ENCODE measurements around the gene TRERF1.

The TRERF1 gene

DNA sequence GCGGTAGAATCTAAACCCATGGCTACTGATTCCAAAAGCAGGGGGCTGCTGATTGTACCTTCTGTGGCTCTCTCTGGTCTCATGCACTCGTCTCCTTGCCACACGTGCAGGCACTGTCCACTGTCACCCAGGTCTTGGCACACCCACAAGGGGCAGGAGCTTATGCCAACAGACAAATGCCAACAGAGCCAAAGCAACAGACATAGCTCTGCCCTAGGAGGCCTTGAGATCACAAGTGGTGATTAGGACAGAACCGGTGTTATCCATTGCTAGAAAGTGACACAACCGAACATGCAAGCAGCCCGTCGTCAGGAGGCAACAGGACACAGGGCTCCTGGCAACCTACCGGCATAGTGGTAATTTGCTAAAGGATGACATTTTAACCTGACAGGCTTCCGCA is 197.2 kb downstream of the TRERF1 start:
- DNase-seq (ENCODE audit: low read depth, low spot score) = no peak

DNA sequence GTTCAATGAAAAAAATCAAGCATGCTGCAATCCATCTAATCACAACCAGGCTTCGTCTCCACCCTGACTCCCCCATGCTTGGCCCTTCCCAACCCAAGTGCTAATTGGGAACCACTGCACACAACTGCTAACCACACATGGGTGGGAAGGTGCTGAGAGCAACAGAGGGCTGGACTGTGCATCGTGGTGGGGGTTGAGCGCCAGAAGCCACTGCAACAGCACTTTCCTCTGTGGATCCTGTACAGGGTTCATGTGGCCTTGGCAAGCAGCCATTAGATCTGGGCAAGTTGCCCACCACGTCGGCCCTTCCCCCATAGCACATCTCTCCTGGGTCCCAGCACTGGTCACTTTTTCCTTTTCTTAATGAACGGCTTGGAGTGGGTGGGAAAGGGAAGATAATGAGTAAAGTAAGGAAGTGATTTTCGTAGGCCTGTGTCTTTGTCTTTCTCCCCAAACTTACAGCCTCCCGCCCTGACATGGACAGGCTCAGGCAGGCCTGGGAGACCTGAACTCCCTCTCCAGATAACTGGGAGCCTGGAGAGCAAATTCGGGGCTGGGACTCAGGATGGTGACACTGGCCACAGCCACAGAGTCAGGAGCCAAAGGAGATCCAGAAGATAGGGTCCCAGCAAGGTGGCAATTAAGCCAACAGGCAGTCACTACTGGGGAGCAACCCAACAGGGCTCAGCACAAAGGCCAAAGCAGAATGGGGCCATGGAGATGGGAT is 199.7 kb downstream of the TRERF1 start:
- no peak for DNase-seq (ENCODE audit: low read depth, low spot score)

GRCh38 chr6:42251500-42251899 is 200.2 kb downstream of the TRERF1 start:
- no peak for DNase-seq (ENCODE audit: low read depth, low spot score)

- DNase-seq (ENCODE audit: low read depth, low spot score) = no peak
Observed at GRCh38 chr6:42250274-42250931, 201.3 kb downstream of the TRERF1 start.

DNA sequence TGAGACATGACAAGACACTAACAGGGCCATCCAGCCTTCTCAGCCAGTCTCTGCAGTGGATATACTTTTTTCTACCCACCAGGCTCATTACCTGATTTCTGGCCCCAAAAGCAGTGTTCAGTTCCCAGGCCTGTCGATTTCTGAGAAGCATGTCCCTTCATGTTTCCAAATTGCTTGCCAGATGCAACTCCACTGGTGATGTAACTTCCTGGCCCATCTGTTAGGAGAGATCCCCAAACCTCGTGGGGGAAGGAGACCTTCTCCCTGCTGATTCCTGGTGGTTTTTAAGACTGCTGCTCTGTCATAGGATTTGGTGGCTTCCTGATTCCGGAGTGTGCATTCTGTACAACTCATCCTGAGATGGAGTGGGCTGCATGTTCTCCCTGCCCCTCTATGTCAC is 202.4 kb downstream of the TRERF1 start:
- no peak for DNase-seq (ENCODE audit: low read depth, low spot score)

GRCh38 chr6:42243046-42243445 is 208.7 kb downstream of the TRERF1 start:
- no peak for DNase-seq (ENCODE audit: low read depth, low spot score)

GRCh38 chr6:42241915-42242314 is 209.8 kb downstream of the TRERF1 start:
- peak; percentile 52 for DNase-seq (ENCODE audit: low read depth, low spot score)

DNA sequence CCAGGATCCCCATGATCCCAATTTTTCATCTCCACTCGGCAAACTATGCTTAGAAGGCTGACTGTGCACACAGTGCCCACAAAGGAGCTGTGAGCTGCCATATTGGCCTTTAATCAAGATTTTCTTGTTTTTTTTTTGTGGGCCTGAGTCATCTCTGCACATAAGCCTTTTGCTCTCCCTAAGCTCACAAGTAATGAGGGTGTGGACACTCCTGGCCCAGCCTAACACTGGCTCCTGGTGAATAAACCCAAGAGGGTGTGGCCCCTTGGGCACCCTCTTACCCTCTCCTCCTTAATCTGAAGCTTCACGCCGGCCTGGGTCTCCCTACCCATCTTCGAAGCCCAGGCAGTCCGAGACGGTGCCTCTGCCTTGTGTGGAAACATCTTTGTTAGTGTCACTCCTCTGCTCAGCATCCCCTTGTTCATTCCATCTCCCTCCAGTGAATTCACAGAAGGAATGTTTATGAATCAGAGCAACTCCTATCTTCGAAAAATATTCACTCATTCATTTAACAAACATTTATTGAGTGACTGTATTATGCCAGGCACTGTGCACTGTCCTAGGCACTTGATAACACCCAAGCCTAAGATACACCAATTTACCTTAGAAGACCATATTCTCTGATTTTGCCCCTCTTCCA is 211.9 kb downstream of the TRERF1 start:
- DNase-seq (ENCODE audit: low read depth, low spot score) = no peak

DNA sequence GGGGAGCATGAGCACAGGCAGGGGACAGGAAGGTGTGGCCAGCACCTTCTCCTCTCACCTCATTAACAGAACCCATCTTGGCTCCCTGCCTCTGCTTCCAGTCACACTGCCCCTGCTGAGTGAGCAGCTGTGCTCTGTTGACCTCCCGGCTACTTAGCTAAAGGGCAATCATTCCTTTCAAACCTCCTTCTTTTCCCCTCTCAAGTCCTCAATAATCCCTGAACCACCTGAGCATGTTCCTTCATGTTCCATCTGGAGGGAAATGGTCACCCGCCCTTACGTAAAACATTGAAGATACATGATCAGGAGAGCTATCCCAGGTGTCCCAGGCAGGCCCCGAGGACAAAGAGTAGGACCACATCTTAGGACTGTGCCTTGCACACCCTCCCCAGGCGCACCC is 212.4 kb downstream of the TRERF1 start:
- DNase-seq (ENCODE audit: low read depth, low spot score) = no peak

GRCh38 chr6:42237857-42238256 is 213.9 kb downstream of the TRERF1 start:
- no peak for DNase-seq (ENCODE audit: low read depth, low spot score)

DNA sequence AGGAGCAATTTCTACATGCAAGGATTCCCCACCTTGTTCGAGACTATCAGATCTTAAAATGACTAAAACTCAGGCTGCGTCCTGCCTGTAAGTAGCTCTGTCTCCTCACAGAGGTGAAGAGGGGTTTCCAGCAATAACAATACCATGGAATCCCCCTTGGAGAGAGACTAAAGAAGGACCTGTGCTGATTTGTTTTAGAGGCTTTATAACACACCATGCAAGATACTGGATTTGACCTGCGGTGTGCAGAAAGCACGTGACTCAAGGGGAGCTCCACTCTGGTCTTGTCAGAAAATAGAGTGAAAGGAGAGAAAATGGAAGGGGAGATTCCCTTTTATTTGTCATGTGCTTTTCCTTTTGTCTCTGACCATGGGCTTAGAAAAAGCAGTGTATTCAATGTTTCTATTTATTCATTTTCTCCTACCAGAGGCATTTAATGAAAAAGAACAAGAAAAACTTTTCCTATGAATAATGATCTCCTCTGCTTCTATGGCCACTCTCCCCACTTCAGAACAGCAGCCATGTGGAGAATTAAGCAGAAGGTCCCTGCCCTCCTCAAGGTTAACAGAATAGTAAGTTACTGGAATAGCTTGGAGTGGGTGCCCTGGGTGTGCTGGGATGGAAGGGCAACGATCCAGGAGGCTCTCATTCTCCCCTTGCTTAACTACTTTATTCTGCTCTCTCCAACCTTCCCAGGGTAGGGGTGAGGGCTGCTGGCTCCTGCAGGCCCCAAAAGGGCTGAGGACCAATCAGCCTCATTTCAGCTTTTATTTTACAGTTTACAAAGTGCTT is 214.8 kb downstream of the TRERF1 start:
- no peak for DNase-seq (ENCODE audit: low read depth, low spot score)

- no peak for DNase-seq (ENCODE audit: low read depth, low spot score)
Observed at GRCh38 chr6:42236030-42236429, 215.7 kb downstream of the TRERF1 start.

- DNase-seq (ENCODE audit: low read depth, low spot score) = no peak
Observed at GRCh38 chr6:42232035-42232434, 219.7 kb downstream of the TRERF1 start.

GRCh38 chr6:42230345-42231321 is 221.1 kb downstream of the TRERF1 start:
- DNase-seq (ENCODE audit: low read depth, low spot score) = no peak

GRCh38 chr6:42229506-42230119 is 222.1 kb downstream of the TRERF1 start:
- DNase-seq (ENCODE audit: low read depth, low spot score) = no peak

GRCh38 chr6:42228305-42228704 is 223.4 kb downstream of the TRERF1 start:
- DNase-seq (ENCODE audit: low read depth, low spot score) = no peak

DNA sequence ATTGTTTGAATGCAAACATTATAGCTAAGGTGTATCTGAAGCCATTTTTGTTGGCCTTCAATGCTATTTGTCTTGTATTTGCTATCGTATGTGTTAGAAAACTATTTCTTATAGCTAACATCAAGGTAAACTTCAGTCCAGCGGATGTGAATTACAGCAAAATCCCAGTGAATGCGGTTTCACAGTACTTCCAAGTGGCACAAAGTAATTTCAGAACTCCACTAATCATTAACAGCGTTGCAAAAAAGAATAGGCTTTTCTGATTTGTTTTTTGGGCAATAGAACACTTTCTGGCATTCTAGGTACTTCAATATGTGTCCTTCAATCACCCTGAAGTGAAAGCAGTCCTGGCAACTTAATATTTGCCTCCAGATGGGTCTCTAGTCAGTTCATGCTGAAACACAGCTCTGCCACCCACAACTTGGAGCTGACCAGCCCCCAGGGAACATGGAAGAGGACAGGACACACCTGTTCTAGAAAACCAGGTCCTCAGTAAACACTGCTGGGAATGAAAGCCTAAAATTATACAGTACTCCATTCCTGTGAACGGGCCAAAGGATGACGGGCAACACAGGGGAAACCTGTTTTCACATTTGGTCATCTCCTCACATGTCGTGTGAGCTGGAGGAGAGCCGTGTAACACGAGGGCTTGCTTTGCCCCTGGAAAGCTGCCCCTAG is 224.4 kb downstream of the TRERF1 start:
- DNase-seq (ENCODE audit: low read depth, low spot score) = no peak

DNA sequence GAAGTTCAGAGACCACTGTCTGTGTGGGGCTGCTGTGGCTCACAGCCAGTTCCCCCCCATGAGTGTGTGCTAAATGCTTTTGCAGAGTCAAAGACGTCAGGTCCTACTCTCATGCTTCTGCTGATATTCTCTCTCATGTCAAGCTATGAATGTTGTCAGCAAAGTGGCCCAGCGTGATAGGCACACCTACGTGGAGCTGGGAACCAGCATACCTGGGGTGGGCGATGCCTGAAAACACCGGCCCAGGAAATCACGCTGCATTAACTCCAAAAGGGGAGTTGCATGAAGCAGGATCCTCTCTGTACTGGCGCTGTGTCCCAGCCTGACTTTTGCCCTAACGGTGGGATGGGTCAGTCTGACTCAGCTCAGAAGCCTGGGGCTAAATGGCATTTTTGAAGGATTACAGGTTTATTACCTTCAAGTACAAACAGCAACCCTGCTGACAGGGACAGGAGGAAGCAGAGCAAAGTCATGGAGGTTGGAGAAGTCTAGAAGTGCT is 225.0 kb downstream of the TRERF1 start:
- no peak for DNase-seq (ENCODE audit: low read depth, low spot score)

- DNase-seq (ENCODE audit: low read depth, low spot score) = no peak
Observed at GRCh38 chr6:42226161-42226611, 225.5 kb downstream of the TRERF1 start.

DNA sequence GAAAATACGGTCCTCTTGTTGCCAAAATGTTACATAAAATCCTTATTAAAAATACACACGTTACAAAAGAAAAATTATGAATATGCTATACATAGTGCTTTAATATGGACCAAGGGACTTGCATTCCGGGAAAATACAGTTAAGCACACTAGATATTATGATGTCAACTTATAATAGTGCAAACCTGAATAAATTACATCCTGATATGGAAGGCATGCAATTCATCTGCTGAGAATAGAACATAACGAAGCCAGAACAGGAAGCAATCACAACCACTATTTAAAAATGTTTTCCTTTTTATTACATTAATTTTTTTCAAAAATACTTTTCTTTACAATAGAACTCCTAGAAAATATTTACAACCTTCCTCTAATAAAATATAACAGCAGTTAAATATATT is 226.3 kb downstream of the TRERF1 start:
- DNase-seq (ENCODE audit: low read depth, low spot score) = no peak

Measured in iPS DF 19.7 (cell line).